A549 (cell line): Measurements from ENCODE around the gene CLN6. TPM values are rescaled to one million over a fixed set of nuclear protein-coding genes. Genes with fewer than 3 reads are reported as not detected.

Source experiments
- ATAC-seq, 2 experiments: fragments of 200-7000 bp in 1 of 2; fragments of >200 bp in 1 of 2; cut with Nextera tagmentation in 1 of 2; cut with Tn5 transposase in 1 of 2; 3 replicates each; pipeline versions ENCODE4 v1.8.0 to v1.9.1; 2018 to 2020; ENCODE audit warnings: mild to moderate bottlenecking in 1 of 2, moderate library complexity in 1 of 2
- CTCF ChIA-PET: fragments of 300-600 bp; sonication (Branson Sonifier 250); formaldehyde crosslinking; extraction: SDS; loops from one replicate; lab custom pipeline; 2021; ENCODE audit warnings: antibody characterized with exemption, inconsistent platforms; lab: Yijun Ruan, JAX
- POLR2A ChIA-PET: fragments of 350-600 bp; formaldehyde crosslinking; extraction: SDS; loops from one replicate; lab custom pipeline; 2021; ENCODE audit warnings: antibody characterized with exemption, inconsistent platforms; lab: Yijun Ruan, JAX
- DNase-seq, 2 experiments: peaks; one replicate each; pipeline versions ENCODE4 v3.0.0 to v3.0.0-alpha.2; 2011 to 2016; ENCODE audit warnings: low read depth in 1 of 2, low spot score in 1 of 2
- FAIRE-seq: peaks from 2 replicates; lab custom pipeline; 2011; peaks lifted over from hg19 to GRCh38; lab: Jason Lieb, UNC
- H3K27ac ChIP-seq, 2 experiments: fragments of >200 bp; sonication (Bioruptor Twin); formaldehyde crosslinking; 3 replicates each; pipeline ENCODE4 v1.5.1; 2016 to 2017
- H3K4me1 ChIP-seq: fragments of >200 bp; sonication (Bioruptor Twin); formaldehyde crosslinking; 3 replicates; pipeline ENCODE4 v1.6.1; 2016
- H3K4me2 ChIP-seq: fragments of >200 bp; sonication (Bioruptor Twin); formaldehyde crosslinking; 3 replicates; pipeline ENCODE4 v1.6.1; 2016
- H3K4me3 ChIP-seq: fragments of >200 bp; sonication (Bioruptor Twin); formaldehyde crosslinking; 3 replicates; pipeline ENCODE4 v1.5.1; 2016
- H3K9me3 ChIP-seq: fragments of >200 bp; sonication (Bioruptor Twin); formaldehyde crosslinking; 3 replicates; pipeline ENCODE4 v1.6.1; 2016
- BHLHE40 ChIP-seq: IDR thresholded peaks from 2 replicates; pipeline ENCODE4 v1.6.1; 2012; ENCODE audit warnings: low read depth, low read length, inconsistent platforms
- CBX2 ChIP-seq: fragments of 200-600 bp; sonication (generic); IDR thresholded peaks from 2 replicates; pipeline ENCODE4 v1.6.1; 2016; ENCODE audit warnings: low read depth, mild to moderate bottlenecking, borderline replicate concordance
- CHD2 ChIP-seq: fragments of 150-350 bp; IDR thresholded peaks from 2 replicates; pipeline ENCODE4 v1.6.1; 2014; ENCODE audit warnings: low read length; ENCODE audit not compliant: partially characterized antibody
- EHMT2 ChIP-seq: fragments of 200-600 bp; sonication (generic); IDR thresholded peaks from 2 replicates; pipeline ENCODE4 v1.6.1; 2016; ENCODE audit warnings: antibody characterized with exemption, low read depth, mild to moderate bottlenecking, moderate library complexity
- ESRRA ChIP-seq: fragments of 150-350 bp; IDR thresholded peaks from 2 replicates; pipeline ENCODE4 v1.6.1; 2014; ENCODE audit warnings: mild to moderate bottlenecking, low read length, borderline replicate concordance
- FOXS1 ChIP-seq: fragments of 250-450 bp; sonication (Bioruptor Pico); IDR thresholded peaks from 2 replicates; pipeline ENCODE4 v1.5.0; 2020; ENCODE audit warnings: mild to moderate bottlenecking, moderate library complexity
- HDAC2 ChIP-seq: fragments of 200-600 bp; sonication (generic); IDR thresholded peaks from 2 replicates; pipeline ENCODE4 v1.6.1; 2016
- HOXA7 ChIP-seq: fragments of 250-450 bp; sonication (Bioruptor Pico); IDR thresholded peaks from 2 replicates; pipeline ENCODE4 v1.5.0; 2020; ENCODE audit warnings: mild to moderate bottlenecking, moderate library complexity
- HOXB5 ChIP-seq: fragments of 250-450 bp; sonication (Bioruptor Pico); IDR thresholded peaks from 2 replicates; pipeline ENCODE4 v1.5.0; 2020; ENCODE audit warnings: mild to moderate bottlenecking, moderate library complexity
- KDM1A ChIP-seq: fragments of 200-600 bp; sonication (generic); IDR thresholded peaks from 2 replicates; pipeline ENCODE4 v1.6.1; 2016; ENCODE audit warnings: low read depth, mild to moderate bottlenecking
- KDM5A ChIP-seq: fragments of 200-600 bp; sonication (generic); IDR thresholded peaks from 2 replicates; pipeline ENCODE4 v1.6.1; 2016; ENCODE audit warnings: antibody characterized with exemption, mild to moderate bottlenecking
- NPAS2 ChIP-seq: fragments of 250-450 bp; sonication (Bioruptor Pico); IDR thresholded peaks from 2 replicates; pipeline ENCODE4 v1.8.0; 2022; ENCODE audit warnings: mild to moderate bottlenecking, moderate library complexity, borderline replicate concordance
- PHF8 ChIP-seq: fragments of 200-600 bp; sonication (generic); IDR thresholded peaks from 2 replicates; pipeline ENCODE4 v1.6.1; 2016; ENCODE audit warnings: low read depth, mild to moderate bottlenecking, antibody characterized with exemption, moderate library complexity, borderline replicate concordance
- RCOR1 ChIP-seq: fragments of 150-350 bp; IDR thresholded peaks from 2 replicates; pipeline ENCODE4 v1.6.1; 2014; ENCODE audit warnings: antibody characterized with exemption, low read length, low read depth
- SMC3 ChIP-seq: fragments of >200 bp; sonication (Bioruptor Twin); formaldehyde crosslinking; IDR thresholded peaks from 3 replicates; pipeline ENCODE4 v1.6.1; 2018; ENCODE audit warnings: inconsistent platforms
- ZC3H11A ChIP-seq: fragments of 450-650 bp; IDR thresholded peaks from 2 replicates; pipeline ENCODE4 v1.6.1; 2014; ENCODE audit warnings: antibody characterized with exemption, mild to moderate bottlenecking
- ZSCAN20 ChIP-seq: fragments of 250-450 bp; sonication (Bioruptor Pico); IDR thresholded peaks from 2 replicates; pipeline ENCODE4 v1.8.0; 2022; ENCODE audit warnings: mild to moderate bottlenecking, moderate library complexity
- WGBS: methylation state at CpG from one replicate; pipeline ENCODE4 v1.1.6; 2017; ENCODE audit errors: missing lambda C conversion rate; 5-methylcytosine and 5-hydroxymethylcytosine counted together
- polyA plus RNA-seq, 4 experiments: library from polyadenylated mRNA; depleted of rRNA in 3 of 4; stranded (reverse); fragments of >200 nt; fragmentation: RNase III in 1 of 4; extraction: RNeasy Plus Mini Kit Qiagen cat#74134 plus additional on column Dnase treatment in 1 of 4; gene quantifications; 2 replicates in 3 of 4; 3 replicates in 1 of 4; pipeline ENCODE4 v1.2.3, GENCODE V29; 2011 to 2017
- TF ChIP-seq, protein P1 (sequence below): IDR thresholded peaks from 2 replicates; pipeline ENCODE4 v1.6.1; 2012
- TF ChIP-seq, protein P2 (sequence below): IDR thresholded peaks from 2 replicates; pipeline ENCODE4 v1.6.1; 2012; ENCODE audit warnings: low read depth, borderline replicate concordance
- TF ChIP-seq, protein P3 (sequence below): fragments of 450-650 bp; IDR thresholded peaks from 2 replicates; pipeline ENCODE4 v1.6.1; 2014; ENCODE audit warnings: antibody characterized with exemption
- TF ChIP-seq, protein P4 (sequence below): fragments of 200-600 bp; sonication (generic); IDR thresholded peaks from 2 replicates; pipeline ENCODE4 v1.6.1; 2016; ENCODE audit warnings: antibody characterized with exemption, mild to moderate bottlenecking, moderate library complexity
- TF ChIP-seq, protein P5 (sequence below): fragments of 150-350 bp; IDR thresholded peaks from 2 replicates; pipeline ENCODE4 v1.6.1; 2014; ENCODE audit warnings: low read depth, mild to moderate bottlenecking, low read length

Gene CLN6
- polyA plus RNA-seq, 2 of the 4 experiments (the other 2 are of a cell fraction): 47.5 to 69.7 TPM

DNA sequence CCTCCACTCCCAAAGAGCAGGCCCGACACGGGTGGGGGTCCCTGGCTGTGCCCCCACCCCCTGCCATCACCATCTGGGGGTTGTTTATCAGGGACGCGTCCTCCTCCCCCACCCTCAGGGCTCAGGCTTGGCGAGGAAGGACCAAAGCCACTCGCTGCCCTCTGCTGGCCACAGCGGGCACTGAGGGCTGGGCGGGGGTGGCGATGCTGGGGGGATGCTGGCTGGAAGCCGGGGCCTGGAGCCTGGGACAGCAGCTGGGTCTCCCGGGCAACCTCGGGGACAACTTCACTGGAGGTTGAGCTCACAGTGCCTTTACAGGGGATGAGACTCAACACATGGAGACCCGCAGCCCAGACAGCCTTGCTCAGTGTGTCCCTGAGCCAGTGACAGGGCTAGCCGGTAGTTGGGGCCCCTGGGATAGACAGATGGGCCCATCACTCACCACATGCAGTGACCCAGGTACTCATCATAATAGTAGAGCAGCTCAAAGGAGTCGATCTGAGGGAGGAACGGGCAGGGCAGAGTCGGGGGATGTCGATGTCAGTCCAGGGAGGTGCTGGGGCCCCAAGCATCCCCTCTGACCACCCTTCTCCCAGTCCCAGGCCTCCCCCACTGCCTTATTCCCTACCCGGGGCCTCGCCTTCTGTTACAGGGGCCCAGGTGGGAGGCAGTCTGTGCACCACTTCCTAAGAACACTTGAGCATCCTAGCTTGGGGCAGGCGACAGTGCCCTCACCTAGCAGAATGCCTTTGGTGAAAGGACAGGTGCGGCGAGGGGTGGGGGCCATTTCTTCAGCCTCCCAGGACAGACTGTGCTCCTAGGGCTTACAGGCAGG, 18.5 kb downstream of the CLN6 start (continued):
- TF ChIP-seq SMC3: peak; percentile 76

DNA sequence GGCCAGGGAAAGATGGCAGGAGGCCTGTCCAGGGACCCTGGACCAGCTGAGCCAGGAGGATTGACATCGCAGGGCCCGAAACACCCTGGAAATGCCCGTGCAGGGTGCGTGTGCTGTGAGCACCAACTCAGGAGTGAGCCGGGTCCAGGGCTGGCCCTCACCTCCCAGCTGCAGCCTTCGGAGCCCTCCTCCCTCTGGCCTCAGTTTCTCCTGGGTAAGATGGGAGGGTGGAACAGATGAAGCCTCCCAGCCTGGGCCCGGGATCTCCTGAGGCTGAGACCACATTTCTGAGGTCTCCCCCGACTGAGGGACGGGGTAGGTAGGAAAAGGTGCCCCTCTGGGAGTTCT, 19.1 kb downstream of the CLN6 start:
- FAIRE-seq (no peak), DNase-seq (no peak), ATAC-seq (no peak)
- H3K9me3 ChIP-seq: no peaks in the 10 kb centered on the region
- peak overlapping the region in 1 of 2 experiments; percentile 40; a peak in 1 of 6 replicates for H3K27ac ChIP-seq
- H3K4me3 ChIP-seq: no peak overlapping the region
- peaks cover under 1% of the 10 kb centered on the region; the same call in 1 of the 3 replicates for H3K4me1 ChIP-seq
- ChIA-PET POLR2A (no interaction called here), CTCF (interaction anchor here (0.8 to 3.2 kb wide), 21 partner anchors 9 to 755 kb away, joined by 3 to 42 read pairs (median 5); partner anchors contain the start of genes CLN6 and PIAS1)
- TF ChIP-seq, protein P1, sequence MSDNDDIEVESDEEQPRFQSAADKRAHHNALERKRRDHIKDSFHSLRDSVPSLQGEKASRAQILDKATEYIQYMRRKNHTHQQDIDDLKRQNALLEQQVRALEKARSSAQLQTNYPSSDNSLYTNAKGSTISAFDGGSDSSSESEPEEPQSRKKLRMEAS: no peak
- TF ChIP-seq, protein P2, sequence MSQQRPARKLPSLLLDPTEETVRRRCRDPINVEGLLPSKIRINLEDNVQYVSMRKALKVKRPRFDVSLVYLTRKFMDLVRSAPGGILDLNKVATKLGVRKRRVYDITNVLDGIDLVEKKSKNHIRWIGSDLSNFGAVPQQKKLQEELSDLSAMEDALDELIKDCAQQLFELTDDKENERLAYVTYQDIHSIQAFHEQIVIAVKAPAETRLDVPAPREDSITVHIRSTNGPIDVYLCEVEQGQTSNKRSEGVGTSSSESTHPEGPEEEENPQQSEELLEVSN: no peak
- TF ChIP-seq NPAS2: no peak
- H3K4me2 ChIP-seq: no peak overlapping the region
- 87% methylated on average over 9 of the region's 9 CpGs for WGBS

DNA sequence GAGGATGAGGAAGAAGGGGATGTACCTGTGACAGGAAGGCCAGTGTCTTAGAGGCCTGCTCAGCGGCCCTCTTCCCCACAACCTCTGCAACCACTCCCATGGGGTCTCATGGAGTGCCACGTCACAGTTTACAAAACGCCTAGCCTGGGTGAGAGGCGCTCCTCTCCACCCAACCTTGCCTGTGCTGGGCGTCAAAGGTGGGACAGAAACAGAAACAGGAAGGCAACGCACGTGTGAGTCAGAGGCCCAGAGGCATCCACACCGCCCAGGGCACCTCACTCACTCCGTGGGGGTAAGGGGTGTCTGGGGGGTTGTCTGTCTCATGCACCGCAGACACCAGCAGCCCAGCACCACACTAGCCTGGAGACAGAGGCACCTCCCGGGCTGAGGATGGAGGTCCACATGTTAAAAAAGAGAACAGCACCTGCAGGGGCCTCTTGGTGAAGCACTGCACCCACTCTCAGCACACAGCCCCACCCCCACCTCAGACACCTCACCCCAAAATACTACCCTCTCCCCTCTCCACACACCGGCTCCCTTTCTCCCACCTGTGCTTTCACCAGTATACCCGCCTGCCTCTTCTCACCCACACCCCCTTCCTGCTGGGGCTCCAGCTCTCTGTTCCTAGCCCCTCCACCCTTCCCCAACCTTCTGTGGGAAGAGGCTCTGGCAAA, 19.7 kb downstream of the CLN6 start:
- Histone ChIP-seq H3K4me1 (peaks cover 4% of the 10 kb centered on the region; the same call in 1 of the 3 replicates), H3K27ac (peak overlapping the region in 1 of 2 experiments; percentile 40; a peak in 1 of 6 replicates), H3K4me2 (no peak overlapping the region), H3K9me3 (no peaks in the 10 kb centered on the region)
- WGBS: 85% methylated on average over 13 of the region's 13 CpGs
- CTCF ChIA-PET: interaction anchor here (0.8 to 3.2 kb wide), 21 partner anchors 9 to 754 kb away, joined by 3 to 42 read pairs (median 5); partner anchors contain the start of genes CLN6 and PIAS1
- TF ChIP-seq CBX2: no peak
- TF ChIP-seq BHLHE40: no peak
- no peak for TF ChIP-seq KDM5A
- TF ChIP-seq PHF8: no peak
- TF ChIP-seq, all 56 proteins: peak for 0
- DNase-seq: no peak
- POLR2A ChIA-PET: no interaction called here
- no peak for FAIRE-seq
- no peak for ATAC-seq
- no peak overlapping the region for H3K4me3 ChIP-seq

DNA sequence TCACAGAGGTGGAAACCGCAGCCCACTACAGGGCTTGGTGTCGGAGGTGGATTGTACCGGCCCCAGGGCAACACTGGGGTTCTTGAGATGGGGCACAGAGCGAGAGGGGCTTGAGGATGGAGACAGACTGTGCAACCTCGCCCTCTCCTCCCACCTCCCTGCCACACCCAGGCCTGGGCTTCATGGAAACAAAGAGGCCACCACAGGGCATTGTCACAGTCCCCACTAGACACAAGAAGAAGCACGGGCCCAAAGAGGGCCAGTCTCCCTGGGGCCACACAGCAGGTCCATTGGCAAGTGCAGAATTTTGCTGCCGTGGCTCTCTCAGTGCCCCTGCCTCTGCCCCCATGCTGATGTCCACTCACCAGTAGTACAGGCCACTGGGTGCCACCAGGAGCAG, 20.3 kb downstream of the CLN6 start:
- Histone ChIP-seq H3K4me1 (peaks cover 4% of the 10 kb centered on the region; the same call in 1 of the 3 replicates), H3K9me3 (no peaks in the 10 kb centered on the region), H3K4me3 (no peak overlapping the region), H3K27ac (no peak overlapping the region), H3K4me2 (no peak overlapping the region)
- no peak for DNase-seq
- ChIA-PET CTCF (interaction anchor here (2.8 to 2.9 kb wide), 2 partner anchors 13 to 346 kb away, joined by 29 to 42 read pairs; no protein-coding TSS in a partner anchor), POLR2A (no interaction called here)
- WGBS: 88% methylated on average over 6 of the region's 7 CpGs
- no peak for FAIRE-seq
- ATAC-seq: no peak
- no peak for TF ChIP-seq ESRRA
- TF ChIP-seq CHD2: no peak
- no peak for TF ChIP-seq HOXB5 (CRISPR knock-in tag)
- TF ChIP-seq CBX2: no peak
- TF ChIP-seq, protein P3, sequence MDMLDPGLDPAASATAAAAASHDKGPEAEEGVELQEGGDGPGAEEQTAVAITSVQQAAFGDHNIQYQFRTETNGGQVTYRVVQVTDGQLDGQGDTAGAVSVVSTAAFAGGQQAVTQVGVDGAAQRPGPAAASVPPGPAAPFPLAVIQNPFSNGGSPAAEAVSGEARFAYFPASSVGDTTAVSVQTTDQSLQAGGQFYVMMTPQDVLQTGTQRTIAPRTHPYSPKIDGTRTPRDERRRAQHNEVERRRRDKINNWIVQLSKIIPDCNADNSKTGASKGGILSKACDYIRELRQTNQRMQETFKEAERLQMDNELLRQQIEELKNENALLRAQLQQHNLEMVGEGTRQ: no peak
- TF ChIP-seq ZC3H11A: no peak
- no peak for TF ChIP-seq HDAC2
- no peak for TF ChIP-seq ZSCAN20
- no peak for TF ChIP-seq HOXA7 (CRISPR knock-in tag)
- TF ChIP-seq RCOR1: no peak
- TF ChIP-seq FOXS1 (CRISPR knock-in tag): no peak
- TF ChIP-seq EHMT2: no peak
- TF ChIP-seq, protein P1: no peak
- TF ChIP-seq, protein P4, sequence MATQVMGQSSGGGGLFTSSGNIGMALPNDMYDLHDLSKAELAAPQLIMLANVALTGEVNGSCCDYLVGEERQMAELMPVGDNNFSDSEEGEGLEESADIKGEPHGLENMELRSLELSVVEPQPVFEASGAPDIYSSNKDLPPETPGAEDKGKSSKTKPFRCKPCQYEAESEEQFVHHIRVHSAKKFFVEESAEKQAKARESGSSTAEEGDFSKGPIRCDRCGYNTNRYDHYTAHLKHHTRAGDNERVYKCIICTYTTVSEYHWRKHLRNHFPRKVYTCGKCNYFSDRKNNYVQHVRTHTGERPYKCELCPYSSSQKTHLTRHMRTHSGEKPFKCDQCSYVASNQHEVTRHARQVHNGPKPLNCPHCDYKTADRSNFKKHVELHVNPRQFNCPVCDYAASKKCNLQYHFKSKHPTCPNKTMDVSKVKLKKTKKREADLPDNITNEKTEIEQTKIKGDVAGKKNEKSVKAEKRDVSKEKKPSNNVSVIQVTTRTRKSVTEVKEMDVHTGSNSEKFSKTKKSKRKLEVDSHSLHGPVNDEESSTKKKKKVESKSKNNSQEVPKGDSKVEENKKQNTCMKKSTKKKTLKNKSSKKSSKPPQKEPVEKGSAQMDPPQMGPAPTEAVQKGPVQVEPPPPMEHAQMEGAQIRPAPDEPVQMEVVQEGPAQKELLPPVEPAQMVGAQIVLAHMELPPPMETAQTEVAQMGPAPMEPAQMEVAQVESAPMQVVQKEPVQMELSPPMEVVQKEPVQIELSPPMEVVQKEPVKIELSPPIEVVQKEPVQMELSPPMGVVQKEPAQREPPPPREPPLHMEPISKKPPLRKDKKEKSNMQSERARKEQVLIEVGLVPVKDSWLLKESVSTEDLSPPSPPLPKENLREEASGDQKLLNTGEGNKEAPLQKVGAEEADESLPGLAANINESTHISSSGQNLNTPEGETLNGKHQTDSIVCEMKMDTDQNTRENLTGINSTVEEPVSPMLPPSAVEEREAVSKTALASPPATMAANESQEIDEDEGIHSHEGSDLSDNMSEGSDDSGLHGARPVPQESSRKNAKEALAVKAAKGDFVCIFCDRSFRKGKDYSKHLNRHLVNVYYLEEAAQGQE: no peak
- TF ChIP-seq, protein P5, sequence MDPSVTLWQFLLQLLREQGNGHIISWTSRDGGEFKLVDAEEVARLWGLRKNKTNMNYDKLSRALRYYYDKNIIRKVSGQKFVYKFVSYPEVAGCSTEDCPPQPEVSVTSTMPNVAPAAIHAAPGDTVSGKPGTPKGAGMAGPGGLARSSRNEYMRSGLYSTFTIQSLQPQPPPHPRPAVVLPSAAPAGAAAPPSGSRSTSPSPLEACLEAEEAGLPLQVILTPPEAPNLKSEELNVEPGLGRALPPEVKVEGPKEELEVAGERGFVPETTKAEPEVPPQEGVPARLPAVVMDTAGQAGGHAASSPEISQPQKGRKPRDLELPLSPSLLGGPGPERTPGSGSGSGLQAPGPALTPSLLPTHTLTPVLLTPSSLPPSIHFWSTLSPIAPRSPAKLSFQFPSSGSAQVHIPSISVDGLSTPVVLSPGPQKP: no peak
- TF ChIP-seq BHLHE40: no peak
- TF ChIP-seq KDM1A: no peak
